ENCODE measurements around the gene HOXB5. TPM values are rescaled to one million over a fixed set of nuclear protein-coding genes. Genes with fewer than 3 reads are reported as not detected.
A peak's percentile ranks its signal among the peaks of the same experiment; 100 is the strongest.

HOXB5 gene
- total and polyA plus RNA-seq, 2 of the 4 experiments (the other 2 are of a cell fraction): 0.54 to 18.0 TPM

DNA sequence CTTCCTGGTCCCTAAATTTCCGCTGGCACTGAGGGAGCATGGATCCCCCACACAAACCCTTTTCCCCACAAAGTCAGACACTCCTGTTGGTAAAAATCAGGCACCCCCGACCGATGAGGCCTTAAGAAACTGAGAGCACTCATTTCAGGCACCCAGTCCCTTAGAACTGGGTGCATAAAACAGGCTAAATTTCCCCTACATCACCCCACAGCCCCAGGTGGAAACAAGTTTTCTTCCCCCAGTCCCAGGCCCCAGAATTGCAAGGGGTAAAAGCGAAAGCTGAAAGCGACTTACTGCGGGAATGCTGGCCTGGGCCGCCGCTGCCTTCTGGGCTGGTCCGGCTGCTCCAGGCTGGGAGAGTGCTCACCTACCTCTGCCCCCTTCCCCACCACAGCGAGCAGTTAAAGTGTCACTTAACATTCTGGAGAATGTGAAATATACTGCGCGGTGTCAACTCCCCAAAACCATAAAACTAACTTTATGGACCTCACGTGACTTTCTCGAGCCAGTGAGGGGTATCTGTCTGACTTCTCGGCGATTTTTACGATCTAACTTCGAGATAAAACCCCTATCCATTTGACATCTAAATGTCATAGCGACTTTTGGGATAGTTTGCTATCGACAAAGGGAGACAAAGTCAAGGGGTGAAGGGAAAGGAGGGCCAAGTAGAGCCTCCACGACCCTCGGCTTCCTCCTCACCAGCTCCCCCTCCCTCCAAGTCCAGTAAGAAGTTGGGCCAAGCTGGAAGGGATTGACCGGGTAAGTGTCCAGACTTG, 3.6 kb downstream of the HOXB5 start, which contains the start of gene HOXB3 (continued):
- peak; percentile 44; the same call in 1 of the 2 replicates for TF ChIP-seq POLR2A (IDR thresholded peaks at IDR 0.05; ENCODE audit: low read depth, low read length)
- TF ChIP-seq CHD1 (IDR thresholded peaks at IDR 0.05; ENCODE audit: low read depth, low read length): 0 out of 2 replicates have a peak, but pooled peaks have one; percentile 29
- peak; percentile 81 for TF ChIP-seq BHLHE40 (IDR thresholded peaks at IDR 0.05; ENCODE audit: low read depth, low read length)

DNA sequence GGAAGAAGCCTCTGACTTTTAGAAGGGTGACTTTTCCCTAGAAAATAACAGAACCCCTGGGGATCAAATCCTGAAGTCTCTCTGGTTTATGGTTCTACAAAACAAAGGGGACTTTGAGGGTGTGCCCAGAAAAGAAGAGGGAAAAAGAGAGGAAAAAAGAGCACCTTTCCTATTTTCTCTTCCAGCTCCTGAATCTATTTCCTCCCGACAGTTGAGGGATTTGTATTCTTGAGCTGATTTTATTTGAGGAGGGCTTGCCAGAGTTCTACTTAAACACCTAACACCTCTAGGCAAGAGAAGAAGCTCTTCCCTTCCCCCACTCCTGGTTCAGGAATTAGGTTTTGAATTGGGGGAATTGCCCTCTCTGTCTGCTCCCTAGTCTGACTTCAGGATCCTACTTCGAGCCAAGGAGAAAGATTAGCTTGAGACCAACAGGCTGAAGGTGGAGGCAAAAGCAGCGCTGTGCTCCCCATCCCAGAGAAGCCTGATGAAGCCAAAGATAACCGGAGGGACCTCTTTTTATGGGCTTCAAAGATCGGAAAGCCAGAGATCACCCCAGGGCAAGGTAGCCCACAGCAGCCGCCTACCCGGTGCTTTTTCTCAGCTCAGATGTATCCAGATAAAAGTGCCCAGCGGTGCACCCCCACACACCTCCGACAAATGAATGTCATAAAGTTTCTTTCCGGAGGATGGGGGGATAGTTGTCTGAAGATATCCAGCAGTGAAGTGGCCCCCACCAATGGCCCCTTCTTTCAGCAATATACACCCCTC, 4.3 kb downstream of the HOXB5 start:
- Histone ChIP-seq H2BK120ac (ENCODE audit: low read depth, low read length) (peak overlapping the region; percentile 97), H4K8ac (ENCODE audit: low read depth in 2 of 2, low read length in 2 of 2) (peak overlapping the region; percentile 96 to 99), H2BK15ac (ENCODE audit: low read depth, low read length) (peak overlapping the region; percentile 95; the same call in 2 of the 3 replicates), H3K36me3 (ENCODE audit: control insufficient read depth, insufficient read depth, low read length) (peaks cover 10% of the 10 kb centered on the region; the same call in 1 of the 2 replicates), H3K18ac (ENCODE audit: low read depth, low read length) (peak overlapping the region; percentile 96), H3K27ac (ENCODE audit: insufficient read depth, low read length) (peak overlapping the region; percentile 99), H2AFZ (replicated peaks; ENCODE audit: low read length, poor library complexity) (peak overlapping the region; percentile 8), H2BK5ac (ENCODE audit: low read depth, low read length, poor library complexity, severe bottlenecking) (peak overlapping the region; percentile 99), H3K14ac (replicated peaks; ENCODE audit: low read depth, low read length) (peak overlapping the region; percentile 99), H3K9ac (ENCODE audit: low read depth, low read length) (peak overlapping the region; percentile 100), H3K27me3 (ENCODE audit: control insufficient read depth, insufficient read depth, low read length) (no peaks in the 10 kb centered on the region), H3K56ac (ENCODE audit: extremely low read depth, insufficient read depth, low read length) (peak overlapping the region; percentile 100), H3K9me1 (ENCODE audit: insufficient read depth, low read length) (no peaks in the 10 kb centered on the region), H2BK20ac (ENCODE audit: low read depth, low read length) (peak overlapping the region; percentile 55), H3K4me1 (ENCODE audit: control insufficient read depth, insufficient read depth, low read length) (peaks cover 3% of the 10 kb centered on the region; the same call in 1 of the 2 replicates), H4K91ac (ENCODE audit: insufficient read depth, low read depth, low read length) (peak overlapping the region; percentile 99), H3K4ac (ENCODE audit: low read depth, low read length) (peak overlapping the region; percentile 99), H2AK5ac (ENCODE audit: low read depth, low read length) (peak overlapping the region; percentile 95), H3K4me2 (ENCODE audit: low read depth, low read length) (peak overlapping the region; percentile 98), H2AK9ac (replicated peaks; ENCODE audit: low read depth, low read length, poor library complexity) (peak overlapping the region; percentile 94), H4K5ac (ENCODE audit: low read depth, low read length) (peak overlapping the region; percentile 92), H3K23ac (ENCODE audit: low read depth, low read length) (peak overlapping the region; percentile 100), H4K20me1 (ENCODE audit: insufficient read depth, low read length) (no peaks in the 10 kb centered on the region; the same call in 1 of the 2 replicates), H3K4me3 (ENCODE audit: insufficient read depth, low read depth, low read length) (peak overlapping the region; percentile 91), H3K9me3 (ENCODE audit: control insufficient read depth, insufficient read depth, low read length) (no peaks in the 10 kb centered on the region), H3K79me1 (ENCODE audit: low read depth in 1 of 2, low read length in 2 of 2) (no peaks in the 10 kb centered on the region)
- intact Hi-C loops (cut with micrococcal nuclease): no loop called here
- TSS peak; percentile 29 for BruUV-seq (replicated peaks)
- ATAC-seq (ENCODE audit: low read depth): no peak
- dilution Hi-C loops (cut with HindIII; ENCODE audit: low sequenced_read_pairs, unreplicated experiment): no loop called here
- ChIA-PET POLR2A (ENCODE audit: unreplicated experiment) (interaction anchor here (0.5 to 1.0 kb wide), 8 partner anchors 9 to 191 kb away, joined by 3 to 9 read pairs (median 3); no protein-coding TSS in a partner anchor), CTCF (interaction anchor here (0.6 to 2.6 kb wide), 4 partner anchors 33 to 237 kb away, joined by 3 to 15 read pairs (median 4); no protein-coding TSS in a partner anchor)
- in situ Hi-C loops (cut with MboI; ENCODE audit: low sequenced_read_pairs): no loop called here
- WGBS, 2 experiments (ENCODE audit: extremely low coverage in 2 of 2, insufficient read length in 1 of 2): no CpG with 5 or more reads among the region's 10 CpGs
- peak; percentile 17 for DNase-seq
- TF ChIP-seq MAFK (IDR thresholded peaks at IDR 0.05; ENCODE audit: low read depth, low read length) (no peak), SMC3 (IDR thresholded peaks at IDR 0.05; ENCODE audit: low read depth, low read length) (no peak), RCOR1 (IDR thresholded peaks at IDR 0.05; ENCODE audit: insufficient replicate concordance, low read length) (no peak), CHD1 (IDR thresholded peaks at IDR 0.05; ENCODE audit: low read depth, low read length) (no peak), FOS (IDR thresholded peaks at IDR 0.05; ENCODE audit: low read depth, low read length) (no peak), RAD21 (IDR thresholded peaks at IDR 0.05; ENCODE audit: low read length) (no peak), BHLHE40 (IDR thresholded peaks at IDR 0.05; ENCODE audit: low read depth, low read length) (no peak), RFX5 (IDR thresholded peaks at IDR 0.05; ENCODE audit: low read depth, low read length) (no peak), MAZ (IDR thresholded peaks at IDR 0.05; ENCODE audit: borderline replicate concordance, low read depth, low read length) (no peak), ELK1 (IDR thresholded peaks at IDR 0.05; ENCODE audit: borderline replicate concordance, low read depth, low read length) (no peak)
- TF ChIP-seq, protein P1, sequence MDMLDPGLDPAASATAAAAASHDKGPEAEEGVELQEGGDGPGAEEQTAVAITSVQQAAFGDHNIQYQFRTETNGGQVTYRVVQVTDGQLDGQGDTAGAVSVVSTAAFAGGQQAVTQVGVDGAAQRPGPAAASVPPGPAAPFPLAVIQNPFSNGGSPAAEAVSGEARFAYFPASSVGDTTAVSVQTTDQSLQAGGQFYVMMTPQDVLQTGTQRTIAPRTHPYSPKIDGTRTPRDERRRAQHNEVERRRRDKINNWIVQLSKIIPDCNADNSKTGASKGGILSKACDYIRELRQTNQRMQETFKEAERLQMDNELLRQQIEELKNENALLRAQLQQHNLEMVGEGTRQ (IDR thresholded peaks at IDR 0.05; ENCODE audit: low read depth, low read length): no peak
